HCT116 (cell line): ENCODE data around the gene SEC62. TPM values are rescaled to one million over a fixed set of nuclear protein-coding genes. Genes with fewer than 3 reads are reported as not detected.

Source experiments
- ATAC-seq: fragments of 200-7000 bp; cut with Tn5 transposase; 2 replicates; pipeline ENCODE4 v1.9.1; 2020; ENCODE audit warnings: mild to moderate bottlenecking, moderate library complexity
- BruUV-seq: library from RNA; stranded (reverse); fragments of 400-500 nt; replicated peaks from 2 replicates; lab custom pipeline; 2021; lab: Mats Ljungman, UMichigan
- CTCF ChIA-PET: fragments of 300-600 bp; sonication (Branson Sonifier 250); formaldehyde crosslinking; loops from one replicate; lab custom pipeline; 2021; ENCODE audit warnings: antibody characterized with exemption; lab: Charles Lee
- POLR2A ChIA-PET: fragments of 300-600, 350-600 bp; sonication (Branson Sonifier 250); formaldehyde crosslinking; loops from one replicate; lab custom pipeline; 2021; ENCODE audit warnings: antibody characterized with exemption; lab: Charles Lee
- RAD21 ChIA-PET, 2 experiments: fragments of 300-600 bp; sonication (Branson Sonifier 250); formaldehyde crosslinking; loops; one replicate each; lab custom pipeline; 2023; ENCODE audit warnings: low total read pairs in 2 of 2; ENCODE audit not compliant: uncharacterized antibody in 2 of 2, unreplicated experiment in 2 of 2, low non-redundant PET in 1 of 2; lab: Charles Lee
- DNase-seq: peaks from one replicate; pipeline ENCODE4 v3.0.0-alpha.2; 2010; ENCODE audit warnings: low read depth, low spot score
- H2AFZ ChIP-seq: fragments of 200-600 bp; shearing (Covaris generic), sonication (generic); 2 replicates; pipeline ENCODE4 v1.6.1; 2017; ENCODE audit warnings: low read depth, mixed run types, mixed read lengths, antibody characterized with exemption, low read length; ENCODE audit not compliant: poor library complexity, severe bottlenecking
- H3K27ac ChIP-seq: 2 replicates; pipeline ENCODE4 v1.5.1; 2012; ENCODE audit warnings: low read depth, low read length
- H3K27me3 ChIP-seq: fragments of 200-600 bp; sonication (generic); 2 replicates; pipeline ENCODE4 v1.6.1; 2016; ENCODE audit warnings: mixed run types, low read length, mixed read lengths; ENCODE audit not compliant: insufficient read depth
- H3K36me3 ChIP-seq, 2 experiments: fragments of 200-500 bp in 1 of 2; fragments of 200-600 bp in 1 of 2; sonication (Bioruptor generic) in 1 of 2; sonication (generic) in 1 of 2; 2 replicates each; pipeline versions ENCODE4 v1.5.1 to v1.6.1; 2014 to 2016; ENCODE audit warnings: low read length in 2 of 2, inconsistent platforms in 1 of 2, mixed read lengths in 1 of 2, mixed run types in 1 of 2; ENCODE audit not compliant: insufficient read depth in 2 of 2, control insufficient read depth in 1 of 2
- H3K4me1 ChIP-seq, 2 experiments: fragments of 200-600 bp in 1 of 2; sonication (generic) in 1 of 2; 2 replicates each; pipeline versions ENCODE4 v1.5.1 to v1.6.1; 2012 to 2017; ENCODE audit warnings: low read length in 2 of 2, inconsistent platforms in 1 of 2, mild to moderate bottlenecking in 1 of 2, mixed read lengths in 1 of 2, mixed run types in 1 of 2, moderate library complexity in 1 of 2; ENCODE audit not compliant: insufficient read depth in 2 of 2, control insufficient read depth in 1 of 2
- H3K4me2 ChIP-seq: fragments of 200-600 bp; sonication (generic); 2 replicates; pipeline ENCODE4 v1.6.1; 2017; ENCODE audit warnings: mixed run types, low read length, mixed read lengths
- H3K4me3 ChIP-seq, 2 experiments: fragments of 200-600 bp in 1 of 2; sonication (generic) in 1 of 2; replicated peaks in 1 of 2; 2 replicates each; pipeline ENCODE4 v1.5.1; 2011 to 2016; ENCODE audit warnings: low read length in 2 of 2, control low read depth in 1 of 2, low read depth in 1 of 2, mild to moderate bottlenecking in 1 of 2, mixed read lengths in 1 of 2, mixed run types in 1 of 2
- H3K79me2 ChIP-seq: fragments of 200-600 bp; sonication (generic); 2 replicates; pipeline ENCODE4 v1.6.1; 2017; ENCODE audit warnings: mild to moderate bottlenecking, mixed run types, low read length, moderate library complexity, mixed read lengths; ENCODE audit not compliant: insufficient read depth
- H3K9ac ChIP-seq: fragments of 200-600 bp; sonication (generic); 2 replicates; pipeline ENCODE4 v1.6.1; 2016; ENCODE audit warnings: low read length, mixed read lengths
- H3K9me2 ChIP-seq: fragments of 200-600 bp; sonication (generic), shearing (Covaris generic); 2 replicates; pipeline ENCODE4 v1.6.1; 2017; ENCODE audit warnings: mixed run types, mild to moderate bottlenecking, moderate library complexity; ENCODE audit not compliant: insufficient read depth
- H3K9me3 ChIP-seq, 2 experiments: fragments of 200-500 bp in 1 of 2; fragments of 200-600 bp in 1 of 2; sonication (Bioruptor generic) in 1 of 2; sonication (generic) in 1 of 2; 2 replicates each; pipeline ENCODE4 v1.6.1; 2014 to 2017; ENCODE audit warnings: low read length in 2 of 2, mixed read lengths in 2 of 2, inconsistent platforms in 1 of 2, low read depth in 1 of 2, mild to moderate bottlenecking in 1 of 2, mixed run types in 1 of 2, moderate library complexity in 1 of 2; ENCODE audit not compliant: control insufficient read depth in 1 of 2, insufficient read depth in 1 of 2
- H4K20me1 ChIP-seq: fragments of 200-600 bp; sonication (generic), shearing (Covaris generic); 2 replicates; pipeline ENCODE4 v1.6.1; 2017; ENCODE audit warnings: mixed run types, mild to moderate bottlenecking, moderate library complexity; ENCODE audit not compliant: insufficient read depth
- CBX3 ChIP-seq: IDR thresholded peaks from 2 replicates; pipeline ENCODE4 v1.6.1; 2012; ENCODE audit warnings: low read depth
- CEBPB ChIP-seq: IDR thresholded peaks from 2 replicates; pipeline ENCODE4 v1.6.1; 2012; ENCODE audit warnings: low read depth
- CTCF ChIP-seq, 3 experiments: fragments of 200-600 bp in 1 of 3; sonication (generic) in 1 of 3; IDR thresholded peaks in 2 of 3; conservative IDR thresholded peaks in 1 of 3; 2 replicates each; pipeline ENCODE4 v1.5.1; 2012 to 2017; ENCODE audit warnings: low read depth in 2 of 3, low read length in 2 of 3, antibody characterized with exemption in 1 of 3, borderline replicate concordance in 1 of 3, control low read depth in 1 of 3, mild to moderate bottlenecking in 1 of 3, mixed read lengths in 1 of 3, mixed run types in 1 of 3, moderate library complexity in 1 of 3; ENCODE audit not compliant: insufficient read depth in 1 of 3
- EGR1 ChIP-seq: IDR thresholded peaks from 2 replicates; pipeline ENCODE4 v1.6.1; 2012; ENCODE audit warnings: low read depth
- ELF1 ChIP-seq: IDR thresholded peaks from 2 replicates; pipeline ENCODE4 v1.6.1; 2012; ENCODE audit warnings: low read depth, borderline replicate concordance
- EZH2 ChIP-seq: fragments of 200-600 bp; sonication (generic); IDR thresholded peaks from 2 replicates; pipeline ENCODE4 v1.6.1; 2017; ENCODE audit warnings: antibody characterized with exemption, mixed run types
- EZH2phosphoT487 ChIP-seq: fragments of 200-600 bp; IDR thresholded peaks from 2 replicates; pipeline ENCODE4 v1.6.1; 2018; ENCODE audit warnings: antibody characterized with exemption, borderline replicate concordance
- JUND ChIP-seq: IDR thresholded peaks from 2 replicates; pipeline ENCODE4 v1.6.1; 2012
- POLR2A ChIP-seq: IDR thresholded peaks from 2 replicates; pipeline ENCODE4 v1.7.0; 2011; ENCODE audit warnings: borderline replicate concordance; ENCODE audit not compliant: insufficient read depth, insufficient read length; ENCODE audit errors: extremely low read depth
- POLR2AphosphoS5 ChIP-seq: IDR thresholded peaks from 2 replicates; pipeline ENCODE4 v1.6.1; 2011; ENCODE audit warnings: mild to moderate bottlenecking, low read depth, low read length, moderate library complexity
- REST ChIP-seq: IDR thresholded peaks from 2 replicates; pipeline ENCODE4 v1.6.1; 2012; ENCODE audit warnings: low read depth
- SIN3A ChIP-seq: IDR thresholded peaks from 2 replicates; pipeline ENCODE4 v1.6.1; 2012; ENCODE audit warnings: low read depth
- SP1 ChIP-seq: IDR thresholded peaks from 2 replicates; pipeline ENCODE4 v1.6.1; 2012; ENCODE audit warnings: low read depth
- SRF ChIP-seq: IDR thresholded peaks from 2 replicates; pipeline ENCODE4 v1.6.1; 2012; ENCODE audit warnings: low read depth
- TCF7L2 ChIP-seq: IDR thresholded peaks from 2 replicates; pipeline ENCODE4 v1.7.0; 2011; ENCODE audit warnings: borderline replicate concordance, inconsistent platforms; ENCODE audit not compliant: insufficient read depth, insufficient read length; ENCODE audit errors: extremely low read depth
- YY1 ChIP-seq: IDR thresholded peaks from 2 replicates; pipeline ENCODE4 v1.6.1; 2011; ENCODE audit warnings: low read length, low read depth, moderate library complexity, mild to moderate bottlenecking; ENCODE audit not compliant: insufficient replicate concordance; ENCODE audit errors: extremely low read depth
- ZBTB33 ChIP-seq: IDR thresholded peaks from 2 replicates; pipeline ENCODE4 v1.6.1; 2011; ENCODE audit warnings: mild to moderate bottlenecking, low read length, moderate library complexity; ENCODE audit not compliant: insufficient replicate concordance; ENCODE audit errors: extremely low read depth
- ZFX ChIP-seq: fragments of 450-650 bp; IDR thresholded peaks from 2 replicates; pipeline ENCODE4 v1.6.1; 2017
- ZNF274 ChIP-seq: fragments of 200-500 bp; sonication (Bioruptor generic); IDR thresholded peaks from 2 replicates; pipeline ENCODE4 v1.6.1; 2014; ENCODE audit warnings: mild to moderate bottlenecking, low read depth, low read length, inconsistent platforms
- intact Hi-C: fragments of 100-400 bp; cut with micrococcal nuclease; formaldehyde crosslinking; loops from 2 replicates; pipeline ENCODE4 v1.10.0; 2022
- total RNA-seq: library from RNA; stranded (reverse); gene quantifications from one replicate; pipeline ENCODE4 v1.2.1, GENCODE V29; 2021; ENCODE audit not compliant: unreplicated experiment

SEC62 gene
- total RNA-seq, 1 experiment from 2014 or later: 55.4 TPM

- TF ChIP-seq YY1 (peak; percentile 98), SIN3A (peak; percentile 54; the same call in 1 of the 2 replicates), POLR2A (peak; percentile 80), EZH2phosphoT487 (no peak), EGR1 (peak; percentile 98), CEBPB (peak; percentile 78; the same call in 1 of the 2 replicates), ZFX (no peak), ZNF274 (no peak), JUND (no peak)
- TF ChIP-seq, all 23 proteins: peak for 13
Measured at GRCh38 chr3:169966428-169966950, at the start of gene SEC62 (continued).

- Histone ChIP-seq H3K27ac (no peak overlapping the region), H3K4me3 (no peak overlapping the region), H3K9me2 (no peaks in the 10 kb centered on the region), H3K4me2 (no peak overlapping the region), H4K20me1 (no peaks in the 10 kb centered on the region), H3K79me2 (no peaks in the 10 kb centered on the region), H3K4me1 (no peaks in the 10 kb centered on the region), H3K9me3 (no peaks in the 10 kb centered on the region), H3K36me3 (no peaks in the 10 kb centered on the region), H3K27me3 (no peaks in the 10 kb centered on the region), H2AFZ (no peak overlapping the region), H3K9ac (no peak overlapping the region)
- RAD21 ChIA-PET: no interaction called here
- CTCF ChIA-PET: no interaction called here
- BruUV-seq: no TSS peak
- POLR2A ChIA-PET: no interaction called here
- DNase-seq: no peak
- ATAC-seq: no peak
- intact Hi-C loops: no loop called here
- TF ChIP-seq ELF1 (no peak), SP1 (no peak), CBX3 (no peak), SIN3A (no peak), TCF7L2 (no peak), EGR1 (no peak), CTCF (IDR thresholded peaks at IDR 0.05 in 2 of 3, conservative IDR thresholded peaks at IDR 0.05 in 1 of 3; ENCODE audit: borderline replicate concordance in 1 of 3, insufficient read depth in 1 of 3, low read depth in 2 of 3, low read length in 2 of 3) (no peak), POLR2AphosphoS5 (no peak), JUND (no peak), ZNF274 (no peak), EZH2 (no peak), ZFX (no peak), POLR2A (no peak), REST (no peak), SRF (no peak), ZBTB33 (no peak)
Measured at GRCh38 chr3:169923189-169923588, 43.4 kb upstream of the SEC62 start.
